Tibial nerve (tissue), 4 donors: ENCODE results near the gene ITPK1. TPM values are rescaled to one million over a fixed set of nuclear protein-coding genes. Genes with fewer than 3 reads are reported as not detected.

Experiments used
- DNase-seq, 2 donors: peaks; one replicate each; pipeline ENCODE4 v3.0.0-alpha.2; 2019; ENCODE audit warnings: low spot score in 2 of 2
- H3K27ac ChIP-seq, 4 donors: fragments of 200-600 bp; sonication (generic) in 3 of 4; one replicate each; pipeline ENCODE4 v1.5.1; 2017 to 2019; ENCODE audit warnings: mild to moderate bottlenecking in 1 of 4
- H3K27me3 ChIP-seq, 2 donors: fragments of 200-600 bp; sonication (generic) in 1 of 2; one replicate each; pipeline versions ENCODE4 v1.5.1 to v1.6.0; 2017 to 2019
- H3K36me3 ChIP-seq, 3 donors: fragments of 200-600 bp; sonication (generic); one replicate each; pipeline ENCODE4 v1.5.1; 2018 to 2019
- H3K4me1 ChIP-seq, 4 donors: fragments of 200-600 bp; sonication (generic) in 3 of 4; one replicate each; pipeline ENCODE4 v1.5.1; 2017 to 2019
- H3K4me3 ChIP-seq, 4 donors: fragments of 200-600 bp; sonication (generic) in 3 of 4; one replicate each; pipeline ENCODE4 v1.5.1; 2017 to 2019; ENCODE audit warnings: mild to moderate bottlenecking in 1 of 4, moderate library complexity in 1 of 4
- H3K9me3 ChIP-seq, 4 donors: fragments of 200-600 bp; sonication (generic) in 3 of 4; one replicate each; pipeline ENCODE4 v1.5.1; 2017 to 2019
- CTCF ChIP-seq, 5 experiments: fragments of 200-600 bp in 3 of 5; fragments of 450-650 bp in 2 of 5; sonication (generic) in 3 of 5; IDR thresholded peaks; one replicate each; pipeline ENCODE4 v1.5.1; 2016 to 2019; ENCODE audit warnings: antibody characterized with exemption in 5 of 5, mild to moderate bottlenecking in 3 of 5, moderate library complexity in 2 of 5
- EP300 ChIP-seq, 2 donors: sonication (generic); formaldehyde crosslinking; IDR thresholded peaks; one replicate each; pipeline ENCODE4 v1.6.1; 2017; ENCODE audit warnings: antibody characterized with exemption in 2 of 2, mild to moderate bottlenecking in 1 of 2
- POLR2A ChIP-seq, 2 donors: fragments of 450-650 bp; IDR thresholded peaks; one replicate each; pipeline ENCODE4 v1.6.1; 2017; ENCODE audit warnings: antibody characterized with exemption in 2 of 2, mild to moderate bottlenecking in 2 of 2, moderate library complexity in 2 of 2
- WGBS, 2 donors: methylation state at CpG; one replicate each; pipeline ENCODE4 v1.1.5; 2018; 5-methylcytosine and 5-hydroxymethylcytosine counted together
- total RNA-seq, 4 donors: library from RNA; depleted of rRNA; stranded (reverse); fragments of >200 nt; gene quantifications; one replicate each; pipeline ENCODE4 v1.1.0, GENCODE V29; 2016

ITPK1 gene
- total RNA-seq, 4 donors from 2014 or later, result 67.4 to 121 (median 92.5) TPM

GRCh38 chr14:93044556-93044955 is 71.2 kb downstream of the ITPK1 start:
- DNase-seq, result no peak
- Histone ChIP-seq H3K27me3 (no peaks in the 10 kb centered on the region), H3K36me3 (no peaks in the 10 kb centered on the region), H3K4me3 (no peak overlapping the region), H3K4me1 (peaks cover 0 to 100% (median 78%) of the 10 kb centered on the region in 4 donors), H3K27ac (peak overlapping the region; percentile 38 to 95 (median 88)), H3K9me3 (no peaks in the 10 kb centered on the region)
- TF ChIP-seq EP300 (IDR thresholded peaks at IDR 0.05) (no peak), POLR2A (IDR thresholded peaks at IDR 0.05) (no peak), CTCF (IDR thresholded peaks at IDR 0.05) (no peak)
- 78 to 81% methylated on average over 9 of the region's 9 CpGs for WGBS, 2 donors

GRCh38 chr14:93044121-93044520 is 71.6 kb downstream of the ITPK1 start:
- Histone ChIP-seq H3K27me3 (no peaks in the 10 kb centered on the region), H3K27ac (peak overlapping the region; percentile 32 to 95 (median 88)), H3K4me3 (no peak overlapping the region), H3K36me3 (no peaks in the 10 kb centered on the region), H3K9me3 (no peaks in the 10 kb centered on the region), H3K4me1 (peaks cover 0 to 100% (median 77%) of the 10 kb centered on the region in 4 donors)
- no peak for DNase-seq
- TF ChIP-seq CTCF (IDR thresholded peaks at IDR 0.05) (no peak), EP300 (IDR thresholded peaks at IDR 0.05) (no peak), POLR2A (IDR thresholded peaks at IDR 0.05) (no peak)
- 84 to 87% methylated on average over 7 of the region's 7 CpGs for WGBS, 2 donors

- H3K9me3 ChIP-seq, result no peaks in the 10 kb centered on the region
- DNase-seq, result no peak
- H3K27me3 ChIP-seq, result no peaks in the 10 kb centered on the region
- H3K4me1 ChIP-seq, result peaks cover 0 to 100% (median 78%) of the 10 kb centered on the region in 4 donors
- no peak for TF ChIP-seq CTCF (IDR thresholded peaks at IDR 0.05)
- TF ChIP-seq POLR2A (IDR thresholded peaks at IDR 0.05), result no peak
- TF ChIP-seq EP300 (IDR thresholded peaks at IDR 0.05), result peak in 1 of 2 donors; percentile 56
- H3K4me3 ChIP-seq, result no peak overlapping the region
- peak overlapping the region; percentile 32 to 95 (median 88) for H3K27ac ChIP-seq
- 65% methylated on average over 12 to 13 of the region's 13 CpGs for WGBS, 2 donors
- H3K36me3 ChIP-seq, result no peaks in the 10 kb centered on the region
Observed at GRCh38 chr14:93042968-93043940, 72.5 kb downstream of the ITPK1 start.

- WGBS, 2 donors, result 85 to 93% methylated on average over 3 of the region's 3 CpGs
- no peaks in the 10 kb centered on the region for H3K36me3 ChIP-seq
- peak overlapping the region; percentile 32 to 95 (median 88) for H3K27ac ChIP-seq
- TF ChIP-seq EP300 (IDR thresholded peaks at IDR 0.05), result no peak
- no peak for TF ChIP-seq POLR2A (IDR thresholded peaks at IDR 0.05)
- TF ChIP-seq CTCF (IDR thresholded peaks at IDR 0.05), result no peak
- no peak for DNase-seq
- no peaks in the 10 kb centered on the region for H3K9me3 ChIP-seq
- H3K4me3 ChIP-seq, result no peak overlapping the region
- H3K4me1 ChIP-seq, result peaks cover 0 to 99% (median 82%) of the 10 kb centered on the region in 4 donors
- H3K27me3 ChIP-seq, result no peaks in the 10 kb centered on the region
Observed at GRCh38 chr14:93041830-93042229, 73.9 kb downstream of the ITPK1 start.

GRCh38 chr14:93040982-93041381 is 74.7 kb downstream of the ITPK1 start:
- 56 to 77% methylated on average over 5 of the region's 5 CpGs for WGBS, 2 donors

More at GRCh38 chr14:93040982-93041381, 74.7 kb downstream of the ITPK1 start:
- H3K9me3 ChIP-seq, result no peaks in the 10 kb centered on the region
- H3K27ac ChIP-seq, result peak overlapping the region; percentile 32 to 95 (median 88)
- no peak for TF ChIP-seq CTCF (IDR thresholded peaks at IDR 0.05)
- TF ChIP-seq EP300 (IDR thresholded peaks at IDR 0.05), result no peak
- no peak for TF ChIP-seq POLR2A (IDR thresholded peaks at IDR 0.05)
- no peaks in the 10 kb centered on the region for H3K36me3 ChIP-seq
- no peaks in the 10 kb centered on the region for H3K27me3 ChIP-seq
- H3K4me1 ChIP-seq, result peaks cover 0 to 99% (median 79%) of the 10 kb centered on the region in 4 donors
- no peak overlapping the region for H3K4me3 ChIP-seq
- no peak for DNase-seq
